IPS-15b (cell line): ENCODE measurements around the gene SPPL2B.

Experiments
- H3K27me3 ChIP-seq: one replicate; pipeline ENCODE4 v1.6.1; 2013; ENCODE audit warnings: low read length; ENCODE audit not compliant: control insufficient read depth, insufficient read depth
- H3K36me3 ChIP-seq: one replicate; pipeline ENCODE4 v1.6.1; 2013; ENCODE audit warnings: low read length; ENCODE audit not compliant: control insufficient read depth, insufficient read depth
- H3K4me1 ChIP-seq: one replicate; pipeline ENCODE4 v1.6.1; 2013; ENCODE audit warnings: mild to moderate bottlenecking, low read length; ENCODE audit not compliant: control insufficient read depth, insufficient read depth
- H3K4me3 ChIP-seq: one replicate; pipeline ENCODE4 v1.5.1; 2013; ENCODE audit warnings: low read depth, low read length
- H3K9ac ChIP-seq: one replicate; pipeline ENCODE4 v1.6.1; 2013; ENCODE audit warnings: low read depth, mild to moderate bottlenecking, low read length
- H3K9me3 ChIP-seq: one replicate; pipeline ENCODE4 v1.6.1; 2013; ENCODE audit warnings: mild to moderate bottlenecking, low read length; ENCODE audit not compliant: control insufficient read depth, insufficient read depth

The SPPL2B gene

DNA sequence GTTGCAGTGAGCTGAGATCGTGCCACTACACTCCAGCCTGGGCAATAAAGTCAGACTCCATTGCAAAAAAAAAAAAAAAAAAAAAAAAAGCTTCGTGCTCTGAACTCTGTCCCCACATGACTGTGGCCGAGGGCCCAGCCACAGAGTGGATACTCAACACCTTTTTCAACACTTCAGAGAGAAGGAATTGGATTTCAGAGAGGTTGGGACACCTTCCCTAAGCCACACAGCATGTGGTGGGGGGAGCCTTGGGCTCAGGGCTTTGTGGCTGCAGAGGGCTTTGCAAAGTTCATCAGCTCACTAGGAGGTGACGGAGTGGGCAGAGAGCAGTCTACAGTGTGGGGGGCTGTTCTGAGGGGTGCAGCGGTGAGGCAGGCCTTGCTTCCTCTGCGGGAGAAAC lies 9.6 kb upstream of the SPPL2B start:
- no peak overlapping the region for H3K9ac ChIP-seq
- no peaks in the 10 kb centered on the region for H3K4me1 ChIP-seq
- no peaks in the 10 kb centered on the region for H3K27me3 ChIP-seq
- H3K36me3 ChIP-seq, result peaks cover 6% of the 10 kb centered on the region
- no peak overlapping the region for H3K4me3 ChIP-seq
- peaks cover 5% of the 10 kb centered on the region for H3K9me3 ChIP-seq

DNA sequence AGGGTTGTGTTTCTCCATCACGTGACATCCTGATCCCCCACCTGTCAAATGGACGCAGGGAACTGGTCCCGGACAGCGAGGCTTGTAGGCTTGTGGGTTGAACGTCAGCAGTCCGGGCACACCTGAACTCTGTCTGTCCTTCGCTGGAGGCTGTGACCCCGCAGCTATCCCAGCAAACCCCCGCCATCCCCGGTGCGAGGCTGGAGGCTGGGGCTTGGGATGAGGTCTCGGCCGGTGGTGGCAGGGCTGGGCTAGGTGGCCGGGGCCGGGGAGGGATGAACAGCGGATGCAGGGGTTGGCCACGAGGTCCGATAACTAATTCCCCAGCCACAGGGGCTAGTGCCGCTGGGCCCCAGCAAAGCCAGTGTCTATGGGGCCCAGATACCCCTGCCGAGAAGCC lies 8.9 kb upstream of the SPPL2B start:
- Histone ChIP-seq H3K4me3 (no peak overlapping the region), H3K27me3 (no peaks in the 10 kb centered on the region), H3K36me3 (peaks cover 10% of the 10 kb centered on the region), H3K4me1 (no peaks in the 10 kb centered on the region), H3K9ac (no peak overlapping the region), H3K9me3 (peaks cover 5% of the 10 kb centered on the region)

DNA sequence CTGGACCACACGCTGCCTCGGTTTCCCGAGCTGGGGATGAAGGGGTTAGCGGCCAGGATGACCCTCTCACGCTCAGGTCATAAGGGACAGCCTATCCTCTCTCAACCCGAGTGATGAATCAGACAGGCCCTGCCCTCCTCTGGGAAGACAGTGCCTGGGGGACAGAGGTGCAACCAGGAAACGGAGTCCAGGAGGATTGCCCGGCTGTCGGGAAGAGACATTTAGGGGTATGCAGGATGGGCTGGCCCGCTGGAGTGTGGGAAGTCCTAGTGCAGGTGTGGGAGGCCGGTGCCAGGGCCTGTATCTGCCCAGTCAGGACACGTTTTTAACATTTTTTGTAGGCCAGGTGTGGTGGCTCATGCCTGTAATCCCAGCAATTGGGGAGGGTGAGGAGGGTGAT lies 8.4 kb upstream of the SPPL2B start:
- Histone ChIP-seq H3K4me1 (no peaks in the 10 kb centered on the region), H3K27me3 (no peaks in the 10 kb centered on the region), H3K36me3 (peaks cover 15% of the 10 kb centered on the region), H3K9ac (no peak overlapping the region), H3K9me3 (peaks cover 2% of the 10 kb centered on the region), H3K4me3 (no peak overlapping the region)

- H3K27me3 ChIP-seq, result no peaks in the 10 kb centered on the region
- no peaks in the 10 kb centered on the region for H3K4me1 ChIP-seq
- no peak overlapping the region for H3K9ac ChIP-seq
- H3K9me3 ChIP-seq, result no peaks in the 10 kb centered on the region
- H3K36me3 ChIP-seq, result peaks cover 17% of the 10 kb centered on the region
- no peak overlapping the region for H3K4me3 ChIP-seq
Measured at GRCh38 chr19:2320939-2321338, 7.5 kb upstream of the SPPL2B start.

- no peaks in the 10 kb centered on the region for H3K9me3 ChIP-seq
- H3K36me3 ChIP-seq, result peaks cover 20% of the 10 kb centered on the region
- no peak overlapping the region for H3K9ac ChIP-seq
- H3K27me3 ChIP-seq, result no peaks in the 10 kb centered on the region
- no peak overlapping the region for H3K4me3 ChIP-seq
- H3K4me1 ChIP-seq, result no peaks in the 10 kb centered on the region
Measured at GRCh38 chr19:2321565-2322283, 6.8 kb upstream of the SPPL2B start.

- Histone ChIP-seq H3K9ac (no peak overlapping the region), H3K9me3 (no peaks in the 10 kb centered on the region), H3K4me3 (no peak overlapping the region), H3K36me3 (peaks cover 21% of the 10 kb centered on the region), H3K27me3 (no peaks in the 10 kb centered on the region), H3K4me1 (no peaks in the 10 kb centered on the region)
Measured at GRCh38 chr19:2323707-2324106, 4.8 kb upstream of the SPPL2B start.

DNA sequence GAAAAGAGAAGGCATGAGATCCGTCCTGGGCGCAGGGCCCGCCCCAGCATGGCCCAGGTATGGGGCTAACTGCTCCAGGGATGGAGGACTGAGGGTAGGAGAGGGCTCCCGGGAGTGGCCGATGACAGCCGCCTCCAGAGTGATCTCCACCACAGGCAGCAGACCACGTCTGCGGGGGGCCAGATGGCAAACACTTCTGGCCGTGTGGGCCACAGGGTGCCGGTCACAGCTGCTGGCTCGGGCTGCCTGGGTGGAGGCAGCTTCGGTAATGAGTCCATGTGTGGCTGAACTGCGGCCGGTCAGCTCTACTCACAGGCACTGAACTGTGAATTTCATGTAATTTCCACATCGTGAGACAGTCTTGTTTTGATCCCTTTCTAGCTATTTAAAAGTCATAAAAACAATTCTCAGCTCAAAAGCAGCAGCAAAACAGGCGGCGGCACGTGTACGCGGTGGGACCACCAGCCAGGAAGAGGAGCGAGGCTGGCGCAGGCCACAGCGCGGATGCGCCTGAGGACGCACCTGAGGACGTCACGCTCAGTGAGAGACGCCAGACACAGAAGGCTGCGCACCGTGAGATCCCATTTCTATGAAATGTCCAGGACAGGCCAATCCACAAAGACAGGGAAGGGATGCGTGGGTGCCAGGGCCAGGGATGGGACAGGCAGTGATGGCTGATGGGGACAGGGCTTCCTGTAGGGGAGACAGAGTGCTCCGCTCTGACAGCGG lies 4.1 kb upstream of the SPPL2B start:
- Histone ChIP-seq H3K27me3 (no peaks in the 10 kb centered on the region), H3K4me1 (peaks cover 2% of the 10 kb centered on the region), H3K9ac (no peak overlapping the region)

GRCh38 chr19:2325281-2326046 lies 3.0 kb upstream of the SPPL2B start:
- H3K4me1 ChIP-seq, result peaks cover 5% of the 10 kb centered on the region
- H3K36me3 ChIP-seq, result peaks cover 21% of the 10 kb centered on the region
- no peaks in the 10 kb centered on the region for H3K27me3 ChIP-seq
- no peaks in the 10 kb centered on the region for H3K9me3 ChIP-seq
- no peak overlapping the region for H3K9ac ChIP-seq
- no peak overlapping the region for H3K4me3 ChIP-seq

More for the DNA sequence above, 4.1 kb upstream of the SPPL2B start:
- H3K4me3 ChIP-seq, result no peak overlapping the region
- peaks cover 21% of the 10 kb centered on the region for H3K36me3 ChIP-seq
- no peaks in the 10 kb centered on the region for H3K9me3 ChIP-seq

DNA sequence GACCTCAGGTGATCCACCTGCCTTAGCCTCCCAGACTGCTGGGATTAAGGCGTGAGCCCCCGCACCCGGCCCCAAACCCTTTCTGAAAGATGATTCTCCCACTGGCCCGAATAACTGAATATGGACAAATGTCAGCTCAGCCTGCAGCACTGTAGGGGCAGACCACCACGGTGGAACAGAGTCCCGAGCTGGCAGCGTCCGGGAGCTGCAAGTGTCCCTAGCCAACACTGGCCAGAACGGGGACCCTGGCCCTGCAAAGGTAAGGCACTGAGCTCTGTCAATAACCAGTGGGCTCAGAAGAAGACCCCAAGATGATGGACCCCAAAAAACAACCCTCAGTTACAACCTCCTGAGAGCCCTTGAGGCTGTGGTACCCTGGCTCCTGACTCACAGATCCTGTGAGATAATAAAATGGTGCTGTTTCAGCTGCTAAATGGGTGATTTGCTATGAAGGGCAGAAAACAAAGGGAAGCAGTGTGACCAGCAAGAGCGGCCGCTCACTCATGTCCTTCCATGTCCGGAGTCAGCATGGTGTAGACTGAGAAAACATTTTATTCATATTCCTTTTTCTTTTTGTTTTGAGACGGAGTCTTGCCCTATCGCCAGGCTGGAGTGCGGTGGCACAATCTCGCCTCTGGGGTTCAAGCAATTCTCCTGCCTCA lies 1.7 kb upstream of the SPPL2B start:
- peaks cover 17% of the 10 kb centered on the region for H3K36me3 ChIP-seq
- no peak overlapping the region for H3K4me3 ChIP-seq
- H3K4me1 ChIP-seq, result peaks cover 10% of the 10 kb centered on the region
- H3K27me3 ChIP-seq, result no peaks in the 10 kb centered on the region
- H3K9me3 ChIP-seq, result no peaks in the 10 kb centered on the region
- H3K9ac ChIP-seq, result peak overlapping the region; percentile 0

DNA sequence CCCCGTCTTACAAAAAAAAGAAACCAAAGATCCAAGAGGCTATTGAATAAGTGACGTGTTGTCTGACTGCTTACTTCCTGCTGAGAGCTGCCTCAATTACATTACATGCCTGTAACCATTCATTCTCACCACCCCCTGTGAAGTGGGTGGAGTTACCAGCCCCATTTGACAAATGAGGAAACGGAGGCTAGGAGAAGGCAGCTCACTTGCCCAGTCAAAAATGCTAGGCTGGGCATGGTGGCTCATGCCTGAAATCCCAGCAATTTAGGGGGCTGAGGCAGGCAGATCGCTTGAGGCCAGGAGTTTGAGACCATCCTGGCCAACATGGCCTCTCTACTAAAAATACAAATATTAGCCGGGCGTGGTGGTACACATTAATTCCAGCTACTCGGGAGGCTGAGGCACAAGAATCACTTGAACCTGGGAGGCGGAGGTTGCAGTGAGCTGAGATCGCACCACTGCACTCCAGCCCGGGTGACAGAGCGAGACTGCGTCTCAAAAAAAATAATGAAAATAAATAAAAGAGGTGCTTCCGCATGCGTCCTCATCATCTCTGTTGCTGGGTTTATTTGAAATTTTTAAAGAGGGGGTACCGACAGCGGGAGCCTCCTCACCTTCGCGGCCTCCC lies 597 bp upstream of the SPPL2B start:
- H3K27me3 ChIP-seq, result no peaks in the 10 kb centered on the region
- peaks cover 10% of the 10 kb centered on the region for H3K4me1 ChIP-seq
- H3K36me3 ChIP-seq, result peaks cover 17% of the 10 kb centered on the region
- H3K9me3 ChIP-seq, result no peaks in the 10 kb centered on the region
- H3K9ac ChIP-seq, result peak overlapping the region; percentile 89
- peak overlapping the region; percentile 90 for H3K4me3 ChIP-seq

DNA sequence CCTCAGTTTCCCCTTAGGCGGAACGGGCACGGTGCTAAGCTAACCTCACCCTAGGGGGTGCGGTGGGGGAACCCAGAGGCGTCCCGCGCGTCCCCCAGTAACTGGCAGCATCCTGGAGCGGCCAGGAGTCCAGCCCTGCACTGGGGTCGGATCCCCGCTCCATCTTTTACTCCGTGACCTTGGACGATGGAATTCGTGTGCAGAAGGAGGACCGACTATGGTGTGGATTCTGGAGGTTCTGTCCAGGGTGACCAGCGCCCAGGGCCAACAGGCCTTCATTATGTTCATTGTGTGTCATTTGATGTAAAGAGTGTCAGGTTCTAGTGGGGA lies 630 bp downstream of the SPPL2B start:
- Histone ChIP-seq H3K36me3 (peaks cover 17% of the 10 kb centered on the region), H3K9ac (peak overlapping the region; percentile 89), H3K4me3 (peak overlapping the region; percentile 90), H3K27me3 (no peaks in the 10 kb centered on the region), H3K4me1 (peaks cover 10% of the 10 kb centered on the region), H3K9me3 (no peaks in the 10 kb centered on the region)
